ENCODE measurements around the gene MIDN.
A peak's percentile ranks its signal among the peaks of the same experiment; 100 is the strongest.
"Not testable (repeated sequence)": the region's sequence is repeated elsewhere in the genome, so short reads cannot be mapped to it uniquely, and the experiment has no call there.

Gene MIDN

GRCh38 chr19:1244693-1245451, 3.5 kb upstream of the MIDN start:
- TF ChIP-seq CTCF (IDR thresholded peaks at IDR 0.05; ENCODE audit: borderline replicate concordance, control extremely low read depth, extremely low read depth, insufficient read depth, missing control alignments), result no peak
- DNase-seq (ENCODE audit: low spot score), result no peak
- in situ Hi-C loops (cut with MboI; ENCODE audit: low sequenced_read_pairs, unreplicated experiment), result no loop called here

GRCh38 chr19:1245494-1246264, 2.7 kb upstream of the MIDN start:
- in situ Hi-C loops (cut with MboI; ENCODE audit: low sequenced_read_pairs, unreplicated experiment), result no loop called here
- DNase-seq (ENCODE audit: low spot score), result no peak

GRCh38 chr19:1246265-1247087, 1.9 kb upstream of the MIDN start:
- in situ Hi-C loops (cut with MboI; ENCODE audit: low sequenced_read_pairs, unreplicated experiment); DNase-seq (ENCODE audit: low spot score): not testable (repeated sequence)

More at GRCh38 chr19:1245494-1246264, 2.7 kb upstream of the MIDN start:
- no peak for TF ChIP-seq CTCF (IDR thresholded peaks at IDR 0.05; ENCODE audit: borderline replicate concordance, control extremely low read depth, extremely low read depth, insufficient read depth, missing control alignments)

- in situ Hi-C loops (cut with MboI; ENCODE audit: low sequenced_read_pairs, unreplicated experiment), result no loop called here
- no peak for DNase-seq (ENCODE audit: low spot score)
- no peak for TF ChIP-seq CTCF (IDR thresholded peaks at IDR 0.05; ENCODE audit: borderline replicate concordance, control extremely low read depth, extremely low read depth, insufficient read depth, missing control alignments)
These were observed 640 bp upstream of the MIDN start for GRCh38 chr19:1247748-1248138.

GRCh38 chr19:1248786-1249297, 459 bp downstream of the MIDN start:
- in situ Hi-C loops (cut with MboI; ENCODE audit: low sequenced_read_pairs, unreplicated experiment), result no loop called here
- DNase-seq (ENCODE audit: low spot score), result peak; percentile 81
- TF ChIP-seq CTCF (IDR thresholded peaks at IDR 0.05; ENCODE audit: borderline replicate concordance, control extremely low read depth, extremely low read depth, insufficient read depth, missing control alignments), result peak; percentile 90

GRCh38 chr19:1249298-1249989, 1.1 kb downstream of the MIDN start:
- in situ Hi-C loops (cut with MboI; ENCODE audit: low sequenced_read_pairs, unreplicated experiment), result no loop called here
- TF ChIP-seq CTCF (IDR thresholded peaks at IDR 0.05; ENCODE audit: borderline replicate concordance, control extremely low read depth, extremely low read depth, insufficient read depth, missing control alignments), result no peak
- DNase-seq (ENCODE audit: low spot score), result peak; percentile 96

All from GM13976 (cell line).